GM23338 (cell line): ENCODE results near the gene SMARCC1. TPM values are rescaled to one million over a fixed set of nuclear protein-coding genes. Genes with fewer than 3 reads are reported as not detected.

Experiments used
- CREB1 ChIP-seq: fragments of 250-450 bp; sonication (Bioruptor Pico); IDR thresholded peaks from 2 replicates; pipeline ENCODE4 v1.5.0; 2020; ENCODE audit warnings: low read depth, mild to moderate bottlenecking, moderate library complexity
- CTCF ChIP-seq, 2 experiments: fragments of 200-600 bp in 1 of 2; sonication (generic) in 1 of 2; conservative IDR thresholded peaks; 2 replicates each; pipeline versions ENCODE4 v1.5.1 to v1.6.1; 2016 to 2017; ENCODE audit warnings: antibody characterized with exemption in 2 of 2, low read depth in 2 of 2, mild to moderate bottlenecking in 2 of 2, moderate library complexity in 1 of 2
- EZH2phosphoT487 ChIP-seq: fragments of 200-600 bp; sonication (generic); IDR thresholded peaks from one replicate; pipeline ENCODE4 v1.8.1; 2018; ENCODE audit warnings: antibody characterized with exemption; ENCODE audit not compliant: unreplicated experiment
- JUNB ChIP-seq: IDR thresholded peaks from one replicate; pipeline ENCODE4 v1.6.1; 2016; ENCODE audit warnings: antibody characterized with exemption; ENCODE audit not compliant: unreplicated experiment
- NANOG ChIP-seq: IDR thresholded peaks from 2 replicates; pipeline ENCODE4 v1.6.1; 2016; ENCODE audit warnings: antibody characterized with exemption, borderline replicate concordance
- POLR2AphosphoS5 ChIP-seq: IDR thresholded peaks from 2 replicates; pipeline ENCODE4 v1.6.1; 2016; ENCODE audit warnings: antibody characterized with exemption, low read depth
- REST ChIP-seq: IDR thresholded peaks from one replicate; pipeline ENCODE4 v1.6.1; 2018; ENCODE audit warnings: antibody characterized with exemption; ENCODE audit not compliant: unreplicated experiment
- ZNF114 ChIP-seq: fragments of 250-450 bp; sonication (Bioruptor Pico); IDR thresholded peaks from 2 replicates; pipeline ENCODE4 v1.5.0; 2020; ENCODE audit warnings: mild to moderate bottlenecking, moderate library complexity
- ZNF462 ChIP-seq: fragments of 250-450 bp; sonication (Bioruptor Pico); IDR thresholded peaks from 2 replicates; pipeline ENCODE4 v1.5.0; 2020; ENCODE audit warnings: mild to moderate bottlenecking, moderate library complexity
- polyA plus RNA-seq: library from polyadenylated mRNA; unstranded; fragments of >200 nt; fragmentation: Nextera tagmentation; extraction: Ambion mirVana; gene quantifications from 2 replicates; pipeline ENCODE4 v1.2.1, GENCODE V29; 2016
- total RNA-seq: library from RNA; depleted of rRNA; stranded (reverse); fragments of >200 nt; shearing (Covaris generic); gene quantifications from 2 replicates; pipeline ENCODE4 v1.2.3, GENCODE V29; 2014

Gene SMARCC1
- total and polyA plus RNA-seq, 2 experiments from 2014 or later = 105 to 171 TPM

- TF ChIP-seq ZNF462 (CRISPR knock-in tag) (no peak), NANOG (no peak), CREB1 (no peak), ZNF114 (CRISPR knock-in tag) (no peak), REST (no peak), POLR2AphosphoS5 (no peak), JUNB (no peak), EZH2phosphoT487 (no peak), CTCF (conservative IDR thresholded peaks at IDR 0.05; ENCODE audit: low read depth in 2 of 2) (no peak)
Observed at GRCh38 chr3:47732143-47732542, 49.5 kb downstream of the SMARCC1 start (continued).
